ENCODE measurements around the gene ZYX. TPM values are rescaled to one million over a fixed set of nuclear protein-coding genes. Genes with fewer than 3 reads are reported as not detected.

Gene ZYX
- total RNA-seq, 1 donor from 2014 or later, result 412 TPM

DNA sequence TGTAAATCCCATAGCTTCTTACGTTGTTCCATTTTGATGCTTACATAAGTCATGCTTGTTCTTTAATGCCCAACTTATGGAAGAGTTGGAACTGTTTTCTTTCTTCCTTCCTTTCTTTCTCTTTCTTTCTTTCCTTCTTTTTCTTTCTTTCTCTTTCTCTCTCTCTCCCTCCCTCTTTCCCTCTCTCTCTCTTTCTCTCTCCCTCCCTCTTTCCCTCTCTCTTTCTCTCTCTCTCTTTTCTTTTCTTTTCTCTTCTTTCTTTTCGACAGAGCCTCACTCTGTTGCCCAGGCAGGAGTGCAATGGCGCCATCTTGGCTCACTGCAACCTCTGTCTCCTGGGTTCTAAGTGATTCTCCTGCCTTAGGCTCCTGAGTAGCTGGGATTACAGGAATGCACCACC lies 37.5 kb upstream of the ZYX start:
- Mint-ChIP-seq H3K9me3 (ENCODE audit: unreplicated experiment) (no peaks in the 10 kb centered on the region), H3K36me3 (ENCODE audit: unreplicated experiment) (no peaks in the 10 kb centered on the region), H3K4me3 (ENCODE audit: unreplicated experiment) (no peak overlapping the region), H3K27ac (ENCODE audit: unreplicated experiment) (no peak overlapping the region), H3K4me1 (ENCODE audit: unreplicated experiment) (peaks cover 7% of the 10 kb centered on the region), H3K27me3 (ENCODE audit: unreplicated experiment) (peaks cover 55% of the 10 kb centered on the region)
- TF ChIP-seq, protein P1, sequence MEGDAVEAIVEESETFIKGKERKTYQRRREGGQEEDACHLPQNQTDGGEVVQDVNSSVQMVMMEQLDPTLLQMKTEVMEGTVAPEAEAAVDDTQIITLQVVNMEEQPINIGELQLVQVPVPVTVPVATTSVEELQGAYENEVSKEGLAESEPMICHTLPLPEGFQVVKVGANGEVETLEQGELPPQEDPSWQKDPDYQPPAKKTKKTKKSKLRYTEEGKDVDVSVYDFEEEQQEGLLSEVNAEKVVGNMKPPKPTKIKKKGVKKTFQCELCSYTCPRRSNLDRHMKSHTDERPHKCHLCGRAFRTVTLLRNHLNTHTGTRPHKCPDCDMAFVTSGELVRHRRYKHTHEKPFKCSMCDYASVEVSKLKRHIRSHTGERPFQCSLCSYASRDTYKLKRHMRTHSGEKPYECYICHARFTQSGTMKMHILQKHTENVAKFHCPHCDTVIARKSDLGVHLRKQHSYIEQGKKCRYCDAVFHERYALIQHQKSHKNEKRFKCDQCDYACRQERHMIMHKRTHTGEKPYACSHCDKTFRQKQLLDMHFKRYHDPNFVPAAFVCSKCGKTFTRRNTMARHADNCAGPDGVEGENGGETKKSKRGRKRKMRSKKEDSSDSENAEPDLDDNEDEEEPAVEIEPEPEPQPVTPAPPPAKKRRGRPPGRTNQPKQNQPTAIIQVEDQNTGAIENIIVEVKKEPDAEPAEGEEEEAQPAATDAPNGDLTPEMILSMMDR (IDR thresholded peaks at IDR 0.05), result no peak
- DNase-seq (ENCODE audit: extremely low spot score, unreplicated experiment), result no peak

DNA sequence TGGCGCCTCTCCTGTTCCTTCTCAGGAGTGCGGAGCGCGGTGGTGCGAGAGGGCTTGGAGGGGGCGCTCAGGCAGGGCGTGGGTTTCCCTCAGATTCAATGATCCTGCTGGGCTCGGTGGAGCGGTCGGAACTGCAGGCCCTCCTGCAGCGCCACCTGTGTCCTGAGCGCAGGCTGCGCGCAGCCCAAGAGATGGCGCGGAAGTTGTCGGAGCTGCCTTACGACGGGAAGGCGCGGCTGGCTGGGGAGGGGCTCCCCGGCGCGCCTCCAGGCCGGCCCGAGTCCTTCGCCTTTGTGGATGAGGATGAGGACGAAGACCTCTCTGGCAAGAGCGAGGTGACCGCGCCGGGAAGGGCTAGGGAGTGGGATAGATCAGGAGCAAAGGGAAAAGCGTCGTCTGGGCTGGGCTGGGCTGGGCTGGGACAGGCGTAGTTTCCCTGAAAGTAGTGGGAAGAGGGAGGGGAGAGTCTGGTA lies 35.7 kb upstream of the ZYX start:
- H3K4me1 Mint-ChIP-seq (ENCODE audit: unreplicated experiment), result peaks cover 7% of the 10 kb centered on the region
- no peaks in the 10 kb centered on the region for H3K9me3 Mint-ChIP-seq (ENCODE audit: unreplicated experiment)
- no peak overlapping the region for H3K27ac Mint-ChIP-seq (ENCODE audit: unreplicated experiment)
- peaks cover 57% of the 10 kb centered on the region for H3K27me3 Mint-ChIP-seq (ENCODE audit: unreplicated experiment)
- no peak for DNase-seq (ENCODE audit: extremely low spot score, unreplicated experiment)
- TF ChIP-seq, protein P1 (IDR thresholded peaks at IDR 0.05), result peak; percentile 46
- H3K4me3 Mint-ChIP-seq (ENCODE audit: unreplicated experiment), result peak overlapping the region; percentile 46
- no peaks in the 10 kb centered on the region for H3K36me3 Mint-ChIP-seq (ENCODE audit: unreplicated experiment)

DNA sequence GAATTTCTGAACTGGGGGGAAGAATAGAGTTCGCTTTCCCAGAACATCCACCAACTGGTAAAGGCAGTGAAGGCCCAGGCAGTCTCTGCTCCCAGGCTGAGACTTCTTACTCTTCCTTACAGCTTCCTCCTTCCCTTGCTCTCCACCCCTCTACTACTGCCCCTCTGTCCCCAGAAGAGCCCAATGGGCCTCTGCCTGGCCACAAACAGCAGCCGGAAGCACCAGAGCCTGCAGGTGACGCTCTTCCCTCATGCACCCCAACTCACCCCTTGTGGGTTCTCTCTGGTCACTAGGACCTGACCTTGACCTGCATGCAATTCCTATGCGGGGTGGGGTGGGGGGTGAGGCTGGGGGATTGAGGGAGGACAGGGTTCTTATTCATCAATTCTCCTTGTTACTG lies 35.1 kb upstream of the ZYX start:
- peaks cover 55% of the 10 kb centered on the region for H3K27me3 Mint-ChIP-seq (ENCODE audit: unreplicated experiment)
- peaks cover 7% of the 10 kb centered on the region for H3K4me1 Mint-ChIP-seq (ENCODE audit: unreplicated experiment)
- no peak for DNase-seq (ENCODE audit: extremely low spot score, unreplicated experiment)
- H3K4me3 Mint-ChIP-seq (ENCODE audit: unreplicated experiment), result no peak overlapping the region
- TF ChIP-seq, protein P1 (IDR thresholded peaks at IDR 0.05), result no peak
- H3K36me3 Mint-ChIP-seq (ENCODE audit: unreplicated experiment), result no peaks in the 10 kb centered on the region
- H3K27ac Mint-ChIP-seq (ENCODE audit: unreplicated experiment), result no peak overlapping the region
- H3K9me3 Mint-ChIP-seq (ENCODE audit: unreplicated experiment), result no peaks in the 10 kb centered on the region

DNA sequence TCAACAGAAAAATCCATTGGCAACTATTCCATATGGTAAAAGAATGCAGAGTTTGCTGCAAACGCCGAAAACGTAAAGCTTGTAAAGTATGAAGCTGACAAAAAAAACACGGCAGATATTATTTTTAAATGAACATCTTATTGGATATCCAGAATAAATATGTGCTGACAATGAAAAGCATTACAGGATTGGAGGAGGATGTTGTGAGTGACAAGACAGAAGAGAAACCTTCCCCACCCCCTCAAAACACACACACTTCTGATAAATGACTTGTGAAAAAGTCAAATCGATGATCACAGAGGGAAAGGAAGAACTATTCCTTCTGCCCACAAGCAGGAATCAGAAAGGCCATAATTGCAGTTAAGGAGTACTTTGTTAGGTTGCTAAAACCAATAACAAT lies 33.2 kb upstream of the ZYX start:
- Mint-ChIP-seq H3K9me3 (ENCODE audit: unreplicated experiment) (no peaks in the 10 kb centered on the region), H3K4me3 (ENCODE audit: unreplicated experiment) (no peak overlapping the region), H3K27me3 (ENCODE audit: unreplicated experiment) (peaks cover 66% of the 10 kb centered on the region), H3K27ac (ENCODE audit: unreplicated experiment) (no peak overlapping the region), H3K4me1 (ENCODE audit: unreplicated experiment) (peaks cover 9% of the 10 kb centered on the region), H3K36me3 (ENCODE audit: unreplicated experiment) (no peaks in the 10 kb centered on the region)
- TF ChIP-seq, protein P1 (IDR thresholded peaks at IDR 0.05), result no peak
- DNase-seq (ENCODE audit: extremely low spot score, unreplicated experiment), result no peak

DNA sequence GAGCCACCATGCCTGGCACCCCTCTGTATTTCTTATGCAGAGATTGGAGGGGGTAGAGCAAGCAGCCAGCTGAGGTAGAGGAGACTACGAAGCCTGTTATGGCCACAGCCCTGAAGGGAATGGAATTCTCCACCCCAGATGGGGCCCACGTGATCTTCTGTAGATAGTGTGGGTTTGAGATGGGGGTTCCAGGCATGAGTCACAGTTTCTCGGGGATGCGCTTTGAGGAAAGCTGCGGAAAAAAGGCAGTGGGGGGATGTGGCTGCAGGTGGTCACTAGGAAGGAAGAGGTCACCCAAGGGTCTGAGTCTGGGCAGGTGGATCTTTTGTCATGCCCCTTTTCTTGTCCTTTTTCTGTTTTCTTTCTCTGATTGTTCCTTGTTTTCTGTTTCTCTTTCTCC lies 30.1 kb upstream of the ZYX start:
- H3K27me3 Mint-ChIP-seq (ENCODE audit: unreplicated experiment), result peaks cover 51% of the 10 kb centered on the region
- H3K4me3 Mint-ChIP-seq (ENCODE audit: unreplicated experiment), result no peak overlapping the region
- no peak for DNase-seq (ENCODE audit: extremely low spot score, unreplicated experiment)
- no peaks in the 10 kb centered on the region for H3K9me3 Mint-ChIP-seq (ENCODE audit: unreplicated experiment)
- no peak overlapping the region for H3K27ac Mint-ChIP-seq (ENCODE audit: unreplicated experiment)
- peaks cover 3% of the 10 kb centered on the region for H3K4me1 Mint-ChIP-seq (ENCODE audit: unreplicated experiment)
- peaks cover 7% of the 10 kb centered on the region for H3K36me3 Mint-ChIP-seq (ENCODE audit: unreplicated experiment)
- TF ChIP-seq, protein P1 (IDR thresholded peaks at IDR 0.05), result no peak
